RPMI7951 (cell line): Measurements from ENCODE around the gene GALNT9. TPM values are rescaled to one million over a fixed set of nuclear protein-coding genes. Genes with fewer than 3 reads are reported as not detected.

Experiments used
- DNase-seq: peaks from one replicate; pipeline ENCODE4 v3.0.0-alpha.2; 2012; ENCODE audit warnings: low read depth
- total RNA-seq: library from RNA; depleted of rRNA; stranded (reverse); fragments of >200 nt; shearing (Covaris generic); gene quantifications from 2 replicates; pipeline ENCODE4 v1.2.3, GENCODE V29; 2014

GALNT9 gene
- total RNA-seq, 1 experiment from 2014 or later: not detected

DNA sequence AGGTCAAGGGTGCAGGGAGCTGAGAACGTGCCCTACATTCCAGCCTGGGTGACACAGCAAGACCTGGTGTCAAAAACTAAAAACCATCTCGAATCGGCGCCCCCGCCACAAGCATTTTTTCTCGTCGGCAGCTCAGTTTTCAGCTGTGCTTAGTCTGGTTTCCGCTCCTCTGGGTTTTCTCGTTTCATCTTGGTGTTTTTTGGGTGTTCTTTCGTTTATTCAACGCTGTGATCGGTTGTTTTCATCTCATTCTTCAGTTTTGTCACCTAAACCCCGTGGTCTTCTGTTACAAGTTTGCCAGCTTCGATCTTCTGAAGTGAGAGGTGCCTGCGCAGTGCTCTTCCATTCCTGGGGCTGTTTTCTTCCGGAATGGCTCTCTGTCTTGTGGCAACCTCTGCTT, 143.7 kb downstream of the GALNT9 start:
- no peak for DNase-seq

- no peak for DNase-seq
Observed at GRCh38 chr12:132182711-132183365, 146.6 kb downstream of the GALNT9 start.

GRCh38 chr12:132182206-132182710, 147.1 kb downstream of the GALNT9 start:
- DNase-seq: no peak

DNA sequence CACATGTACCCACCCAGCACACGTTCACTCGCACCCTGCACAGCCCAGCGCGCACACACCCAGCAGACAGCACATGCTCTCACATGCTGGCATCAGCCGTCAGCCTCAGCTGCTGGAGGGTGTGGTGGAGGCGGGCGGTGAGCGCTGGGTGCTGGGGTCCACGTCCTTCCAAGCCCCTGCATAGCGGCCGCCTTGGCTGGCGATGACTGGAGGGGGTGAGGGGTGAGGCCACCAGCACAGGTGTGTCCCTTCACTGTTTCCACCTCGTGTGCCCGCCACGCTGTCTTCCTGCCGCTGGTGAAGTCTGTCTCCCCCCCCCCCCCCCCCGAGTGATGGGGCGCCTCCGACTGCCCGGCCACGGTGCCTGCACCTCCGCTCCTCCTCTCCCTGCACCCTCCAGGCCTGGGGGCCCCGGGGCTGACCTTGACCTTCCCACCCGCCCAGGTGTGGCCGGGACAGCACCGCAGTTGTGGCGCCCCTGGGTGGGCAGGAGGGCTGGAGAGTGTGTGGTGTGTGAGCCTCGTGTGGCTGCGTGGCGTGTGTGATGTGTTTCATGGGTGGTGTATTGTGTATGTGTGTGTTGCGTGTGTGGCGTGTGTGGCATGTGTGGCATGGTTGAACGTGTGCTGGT, 147.7 kb downstream of the GALNT9 start:
- DNase-seq: no peak

DNA sequence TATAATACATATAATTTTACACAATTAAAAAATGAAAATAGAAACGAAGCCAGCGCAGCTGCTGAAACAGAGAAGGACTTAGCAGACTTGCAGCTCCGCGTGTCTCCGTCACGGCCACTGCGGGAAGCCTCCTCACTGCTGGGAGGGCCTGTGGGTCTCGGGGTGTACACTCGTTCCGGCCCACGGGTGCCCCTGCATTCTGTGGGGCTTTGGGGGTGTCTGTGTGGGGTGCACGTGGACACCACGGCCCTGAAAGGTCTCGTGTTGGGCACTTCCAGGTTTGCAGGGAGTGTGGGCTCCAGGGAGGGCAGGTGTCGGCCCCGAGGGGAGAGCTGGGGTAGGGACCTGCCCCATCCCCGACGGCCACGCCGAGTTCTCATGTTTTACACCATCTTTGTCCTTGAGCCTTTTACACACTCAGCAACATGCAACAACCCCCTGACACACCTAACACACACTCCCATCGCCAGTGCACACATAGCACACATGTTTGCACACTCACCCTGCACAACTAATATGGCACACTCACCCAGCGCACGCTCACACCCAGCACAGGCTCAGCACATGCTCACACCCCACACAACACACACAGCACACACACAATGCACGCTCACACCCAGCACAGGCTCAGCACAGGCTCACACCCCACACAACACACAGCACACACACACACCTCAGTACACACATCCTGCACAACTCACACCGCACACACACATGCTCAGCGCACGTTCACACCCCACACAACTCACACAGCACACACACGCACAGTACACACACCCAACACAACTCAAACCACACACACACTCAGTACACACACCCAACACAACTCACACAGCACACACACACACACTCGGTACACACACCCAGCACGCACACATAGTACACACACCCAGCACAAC, 148.5 kb downstream of the GALNT9 start:
- no peak for DNase-seq

- DNase-seq: no peak
Observed at GRCh38 chr12:132179431-132180362, 149.7 kb downstream of the GALNT9 start.

DNA sequence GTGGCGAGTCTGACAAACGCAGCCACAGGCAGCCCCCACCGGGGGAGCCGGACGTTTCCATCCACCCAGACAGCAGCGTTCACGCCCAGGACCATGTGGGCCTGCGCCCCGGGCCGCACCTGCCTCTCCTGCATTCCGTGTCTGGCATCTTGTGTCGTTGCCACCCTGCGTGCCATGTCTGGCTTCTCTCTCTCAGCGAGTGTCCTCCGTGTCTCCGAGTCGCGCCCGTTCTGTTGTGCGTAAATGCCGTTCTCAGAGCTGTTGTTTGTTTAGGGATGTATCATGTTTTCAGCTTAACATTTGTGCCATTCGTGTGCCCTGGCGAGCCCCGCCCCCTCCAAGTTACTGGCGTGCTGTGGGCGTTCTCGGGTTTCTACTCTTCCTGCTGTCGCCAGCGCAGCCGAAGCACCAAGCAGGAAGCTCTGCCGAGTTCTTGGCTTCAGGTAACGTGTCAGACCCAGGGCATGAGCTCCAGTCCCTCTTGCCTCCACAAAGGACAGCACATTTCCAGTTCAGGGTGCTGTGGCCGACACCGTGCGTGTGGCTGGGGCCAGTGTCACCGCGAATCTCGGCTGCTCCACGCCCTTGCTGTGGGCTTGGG, 150.5 kb downstream of the GALNT9 start:
- DNase-seq: no peak

GRCh38 chr12:132178316-132178715, 151.1 kb downstream of the GALNT9 start:
- no peak for DNase-seq

- DNase-seq: no peak
Observed at GRCh38 chr12:132176920-132177551, 152.4 kb downstream of the GALNT9 start.

DNA sequence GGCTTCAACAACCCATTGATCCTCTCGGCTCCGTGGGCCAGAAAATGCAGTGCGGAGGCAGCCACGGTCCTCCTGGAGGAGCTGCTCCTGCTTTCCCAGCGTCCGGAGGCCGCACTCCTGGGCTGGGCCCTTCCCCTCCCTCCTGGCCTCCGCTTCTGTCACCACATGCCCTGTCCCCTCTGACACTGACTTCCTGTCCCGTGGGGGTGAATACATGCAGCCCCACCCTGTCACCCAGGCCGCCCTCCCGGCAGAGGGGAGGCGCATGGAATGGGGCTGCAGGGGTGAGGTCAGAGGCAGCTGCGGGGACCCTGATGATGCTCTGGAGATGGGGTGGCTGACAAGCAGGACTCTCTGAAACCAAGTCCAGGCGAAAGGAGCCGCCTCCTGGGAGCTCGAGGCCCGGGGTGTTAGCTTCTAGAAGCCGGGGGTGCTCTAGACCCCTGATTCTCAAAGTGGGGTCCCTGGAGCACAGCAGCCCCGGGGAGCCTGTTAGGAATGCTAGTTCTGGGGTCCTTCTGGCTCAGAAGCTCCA, 152.9 kb downstream of the GALNT9 start:
- DNase-seq: no peak

GRCh38 chr12:132175496-132176384, 153.6 kb downstream of the GALNT9 start:
- DNase-seq: no peak

GRCh38 chr12:132174839-132175490, 154.4 kb downstream of the GALNT9 start:
- no peak for DNase-seq

GRCh38 chr12:132174015-132174838, 155.2 kb downstream of the GALNT9 start:
- no peak for DNase-seq

GRCh38 chr12:132173135-132174014, 156.0 kb downstream of the GALNT9 start:
- DNase-seq: no peak

DNA sequence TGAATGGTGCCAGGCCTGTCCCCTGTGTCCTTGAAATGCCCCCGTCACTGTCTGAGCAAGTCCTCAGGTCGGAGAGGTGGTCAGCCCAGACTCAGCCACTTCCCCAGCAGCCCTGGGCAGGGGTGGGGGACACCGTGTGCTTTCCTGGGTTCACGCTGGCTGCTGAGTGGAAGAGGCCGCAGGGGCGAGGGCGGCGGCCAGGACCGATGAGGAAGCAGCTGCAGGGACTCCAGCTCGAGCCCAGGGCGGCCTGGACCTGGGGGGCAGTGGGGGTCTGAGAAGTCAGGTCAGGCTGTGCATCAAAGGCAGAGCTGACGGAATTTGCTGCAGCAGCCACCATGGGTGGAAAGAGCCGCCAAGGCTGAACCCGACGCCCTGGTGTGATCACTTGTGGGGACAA, 156.8 kb downstream of the GALNT9 start:
- no peak for DNase-seq

- no peak for DNase-seq
Observed at GRCh38 chr12:132171968-132172521, 157.3 kb downstream of the GALNT9 start.
